NCI-H69 (cell line): ENCODE data around the gene LARP6.
"Not testable (repeated sequence)": the region's sequence is repeated elsewhere in the genome, so short reads cannot be mapped to it uniquely, and the experiment has no call there.

Experiments used
- DNase-seq: peaks from one replicate; lab custom pipeline; 2025; lab: John Stamatoyannopoulos, UW

The LARP6 gene

GRCh38 chr15:70829371-70830166 lies 24.4 kb downstream of the LARP6 start:
- DNase-seq: no peak

GRCh38 chr15:70827721-70828120 lies 26.2 kb downstream of the LARP6 start:
- DNase-seq: no peak

GRCh38 chr15:70826634-70827033 lies 27.3 kb downstream of the LARP6 start:
- DNase-seq: no peak

- no peak for DNase-seq
These were observed 28.1 kb downstream of the LARP6 start for GRCh38 chr15:70825841-70826240.

- no peak for DNase-seq
These were observed 30.8 kb downstream of the LARP6 start for GRCh38 chr15:70823196-70823595.

- DNase-seq: no peak
These were observed 33.7 kb downstream of the LARP6 start for GRCh38 chr15:70820214-70820613.

- DNase-seq: no peak
These were observed 35.4 kb downstream of the LARP6 start for GRCh38 chr15:70818580-70818979.

- DNase-seq: no peak
These were observed 36.7 kb downstream of the LARP6 start for GRCh38 chr15:70817266-70817665.

- peak; percentile 34 for DNase-seq
These were observed 38.4 kb downstream of the LARP6 start for GRCh38 chr15:70815604-70816003.

GRCh38 chr15:70815011-70815410 lies 38.9 kb downstream of the LARP6 start:
- DNase-seq: not testable (repeated sequence)

GRCh38 chr15:70812827-70813364 lies 41.1 kb downstream of the LARP6 start:
- no peak for DNase-seq

GRCh38 chr15:70810916-70811578 lies 42.9 kb downstream of the LARP6 start:
- no peak for DNase-seq

- DNase-seq: no peak
These were observed 46.8 kb downstream of the LARP6 start for GRCh38 chr15:70806992-70807712.

- not testable (repeated sequence) for DNase-seq
These were observed 49.6 kb downstream of the LARP6 start for GRCh38 chr15:70804388-70804787.

GRCh38 chr15:70802629-70803028 lies 51.3 kb downstream of the LARP6 start:
- no peak for DNase-seq

- no peak for DNase-seq
These were observed 52.8 kb downstream of the LARP6 start for GRCh38 chr15:70801109-70801508.

GRCh38 chr15:70799667-70800450 lies 54.1 kb downstream of the LARP6 start:
- DNase-seq: no peak

GRCh38 chr15:70797464-70797863 lies 56.5 kb downstream of the LARP6 start:
- DNase-seq: no peak

- no peak for DNase-seq
These were observed 57.2 kb downstream of the LARP6 start for GRCh38 chr15:70796516-70797310.

GRCh38 chr15:70795311-70795665 lies 58.7 kb downstream of the LARP6 start:
- DNase-seq: no peak
